Bronchial epithelial cell (primary cell): Measurements from ENCODE around the gene CACNA1H. TPM values are rescaled to one million over a fixed set of nuclear protein-coding genes. Genes with fewer than 3 reads are reported as not detected.
A peak's percentile ranks its signal among the peaks of the same experiment; 100 is the strongest.
"Not testable (repeated sequence)": the region's sequence is repeated elsewhere in the genome, so short reads cannot be mapped to it uniquely, and the experiment has no call there.

Experiments used
- DNase-seq: peaks from one replicate; pipeline ENCODE4 v3.0.0-alpha.2; 2010; ENCODE audit warnings: low read depth
- FAIRE-seq: peaks from 2 replicates; lab custom pipeline; 2011; peaks lifted over from hg19 to GRCh38; lab: Jason Lieb, UNC
- H3K27me3 ChIP-seq: 2 replicates; pipeline ENCODE4 v1.5.1; 2011; ENCODE audit warnings: low read length; ENCODE audit not compliant: control insufficient read depth, insufficient read depth
- H3K36me3 ChIP-seq: 2 replicates; pipeline ENCODE4 v1.5.1; 2011; ENCODE audit warnings: low read length; ENCODE audit not compliant: control insufficient read depth, insufficient read depth
- H3K4me3 ChIP-seq: 2 replicates; pipeline ENCODE4 v1.5.1; 2011; ENCODE audit warnings: mild to moderate bottlenecking, low read depth, low read length, control low read depth
- total RNA-seq: library from RNA; depleted of rRNA; stranded (reverse); fragments of >200 nt; gene quantifications from 2 replicates; pipeline ENCODE4 v1.2.1, GENCODE V29; 2014
- TF ChIP-seq, protein P1 (sequence below): IDR thresholded peaks from 2 replicates; pipeline ENCODE4 v1.5.1; 2011; ENCODE audit warnings: mild to moderate bottlenecking, moderate library complexity, low read length, control low read depth, inconsistent platforms; ENCODE audit not compliant: insufficient read depth, severe bottlenecking

The CACNA1H gene
- total RNA-seq, 1 donor from 2014 or later, result not detected

DNA sequence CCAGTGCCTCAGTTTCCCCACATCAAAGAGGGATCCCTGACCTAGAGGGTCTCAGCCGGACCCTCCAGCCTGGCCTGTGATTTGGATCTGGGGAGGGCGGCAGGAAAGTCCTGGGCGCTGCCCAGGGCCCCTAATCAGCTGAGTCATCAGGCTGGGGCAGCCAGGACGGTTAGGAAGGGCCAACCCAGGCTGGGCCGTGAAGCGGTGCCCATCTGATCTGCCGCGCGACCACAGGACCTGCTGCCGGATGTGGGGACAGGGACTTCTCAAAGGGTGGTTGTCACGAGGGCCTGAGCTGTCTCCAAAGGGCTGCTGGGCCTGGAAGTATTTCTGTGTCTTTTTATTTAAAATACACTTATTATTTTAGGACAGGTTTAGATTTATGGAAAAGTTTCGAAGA is 92.0 kb downstream of the CACNA1H start:
- DNase-seq (no peak), FAIRE-seq (no peak)
- no peaks in the 10 kb centered on the region for H3K27me3 ChIP-seq
- TF ChIP-seq, protein P1, sequence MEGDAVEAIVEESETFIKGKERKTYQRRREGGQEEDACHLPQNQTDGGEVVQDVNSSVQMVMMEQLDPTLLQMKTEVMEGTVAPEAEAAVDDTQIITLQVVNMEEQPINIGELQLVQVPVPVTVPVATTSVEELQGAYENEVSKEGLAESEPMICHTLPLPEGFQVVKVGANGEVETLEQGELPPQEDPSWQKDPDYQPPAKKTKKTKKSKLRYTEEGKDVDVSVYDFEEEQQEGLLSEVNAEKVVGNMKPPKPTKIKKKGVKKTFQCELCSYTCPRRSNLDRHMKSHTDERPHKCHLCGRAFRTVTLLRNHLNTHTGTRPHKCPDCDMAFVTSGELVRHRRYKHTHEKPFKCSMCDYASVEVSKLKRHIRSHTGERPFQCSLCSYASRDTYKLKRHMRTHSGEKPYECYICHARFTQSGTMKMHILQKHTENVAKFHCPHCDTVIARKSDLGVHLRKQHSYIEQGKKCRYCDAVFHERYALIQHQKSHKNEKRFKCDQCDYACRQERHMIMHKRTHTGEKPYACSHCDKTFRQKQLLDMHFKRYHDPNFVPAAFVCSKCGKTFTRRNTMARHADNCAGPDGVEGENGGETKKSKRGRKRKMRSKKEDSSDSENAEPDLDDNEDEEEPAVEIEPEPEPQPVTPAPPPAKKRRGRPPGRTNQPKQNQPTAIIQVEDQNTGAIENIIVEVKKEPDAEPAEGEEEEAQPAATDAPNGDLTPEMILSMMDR, result no peak
- H3K4me3 ChIP-seq, result no peak overlapping the region
- no peaks in the 10 kb centered on the region for H3K36me3 ChIP-seq

DNA sequence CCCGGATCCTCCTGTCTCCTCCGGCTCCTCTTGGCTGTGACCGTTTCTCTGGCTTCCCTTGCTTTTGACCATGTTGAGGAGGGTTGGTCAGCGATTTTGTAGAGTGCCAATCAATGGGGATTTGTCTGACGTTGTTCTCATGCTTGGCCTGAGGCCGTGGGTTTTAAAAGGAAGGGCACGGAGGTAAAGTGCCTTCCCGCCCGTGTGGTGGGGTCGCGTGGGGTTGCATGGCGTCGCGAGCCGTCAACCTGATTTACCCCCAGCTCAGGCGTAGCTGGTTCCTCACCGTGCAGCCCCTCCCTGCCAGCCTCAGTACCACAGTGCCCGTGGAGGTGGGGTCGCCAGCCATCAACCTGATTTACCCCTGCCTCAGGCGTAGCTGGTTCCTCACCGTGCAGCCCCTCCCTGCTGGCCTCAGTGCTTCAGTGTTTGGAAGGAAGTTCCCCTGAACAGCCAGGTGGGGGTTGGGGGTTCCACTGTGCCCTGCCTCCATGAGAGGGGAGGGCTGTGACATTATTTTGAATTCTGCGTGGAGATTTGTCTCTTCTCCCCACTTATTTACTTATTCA is 92.6 kb downstream of the CACNA1H start:
- Histone ChIP-seq H3K4me3 (no peak overlapping the region), H3K36me3 (no peaks in the 10 kb centered on the region), H3K27me3 (no peaks in the 10 kb centered on the region)
- FAIRE-seq (no peak), DNase-seq (no peak)
- TF ChIP-seq, protein P1, result no peak

DNA sequence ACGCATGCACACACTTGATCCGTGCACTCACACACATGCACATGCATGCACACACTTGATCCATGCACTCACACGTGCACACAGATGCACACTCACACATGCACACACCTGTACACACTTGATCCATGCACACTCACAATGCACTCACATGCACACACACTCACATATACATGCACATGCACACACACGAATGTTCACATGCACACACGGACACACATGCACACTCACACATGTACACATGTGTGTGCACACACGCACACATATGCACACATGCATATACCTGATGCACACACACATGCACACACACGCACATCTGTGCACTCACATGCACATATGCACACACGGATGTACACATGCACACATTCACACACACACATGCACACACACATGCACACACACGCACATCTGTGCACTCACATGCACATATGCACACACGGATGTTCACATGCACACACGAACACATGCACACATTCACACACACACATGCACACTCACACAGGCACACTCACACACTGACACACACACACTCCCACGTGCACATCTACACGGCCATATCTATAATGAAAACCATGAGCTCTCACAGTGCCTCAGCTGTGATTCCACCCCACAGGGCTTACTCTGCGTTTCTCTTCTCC is 95.1 kb downstream of the CACNA1H start:
- H3K27me3 ChIP-seq, DNase-seq, H3K36me3 ChIP-seq, H3K4me3 ChIP-seq: not testable (repeated sequence)
- peak; percentile 97 for FAIRE-seq

DNA sequence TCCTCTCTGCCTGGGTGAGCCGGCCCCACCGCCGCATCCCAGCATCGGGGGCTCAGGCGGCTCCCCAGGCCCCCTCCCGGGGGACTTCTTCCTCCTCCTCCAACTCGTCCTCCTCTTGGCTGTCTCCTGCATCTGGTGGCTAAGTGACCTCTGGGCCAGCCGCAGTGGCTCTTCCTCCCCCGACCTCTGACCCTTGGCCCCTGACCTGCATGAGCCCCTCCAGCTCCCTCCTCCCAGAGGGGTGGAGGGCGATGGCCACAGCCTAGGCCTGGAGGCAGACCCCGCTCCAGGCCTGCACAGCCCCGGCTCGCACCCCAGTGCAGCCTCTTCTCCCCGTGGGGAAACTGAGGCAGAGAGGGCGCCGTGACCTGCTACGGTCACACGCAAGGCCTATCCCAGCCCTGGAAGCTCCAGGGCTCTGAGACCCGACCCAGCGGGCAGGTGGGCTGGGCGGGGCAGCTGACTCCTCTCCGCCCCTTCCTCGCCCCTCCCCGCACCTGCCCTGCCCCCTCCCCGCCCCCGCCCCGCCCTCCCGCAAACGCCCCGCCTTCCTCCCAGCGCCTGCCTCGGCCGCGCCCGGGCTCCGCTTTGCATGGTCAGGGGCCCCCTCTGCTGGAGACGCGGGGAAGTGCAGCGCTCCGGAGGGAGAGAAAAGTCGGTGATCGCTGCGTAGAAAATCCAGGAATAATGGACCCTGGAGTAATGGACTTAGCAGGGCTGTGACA is 96.3 kb downstream of the CACNA1H start:
- H3K4me3 ChIP-seq, H3K36me3 ChIP-seq, H3K27me3 ChIP-seq, DNase-seq, FAIRE-seq: not testable (repeated sequence)

DNA sequence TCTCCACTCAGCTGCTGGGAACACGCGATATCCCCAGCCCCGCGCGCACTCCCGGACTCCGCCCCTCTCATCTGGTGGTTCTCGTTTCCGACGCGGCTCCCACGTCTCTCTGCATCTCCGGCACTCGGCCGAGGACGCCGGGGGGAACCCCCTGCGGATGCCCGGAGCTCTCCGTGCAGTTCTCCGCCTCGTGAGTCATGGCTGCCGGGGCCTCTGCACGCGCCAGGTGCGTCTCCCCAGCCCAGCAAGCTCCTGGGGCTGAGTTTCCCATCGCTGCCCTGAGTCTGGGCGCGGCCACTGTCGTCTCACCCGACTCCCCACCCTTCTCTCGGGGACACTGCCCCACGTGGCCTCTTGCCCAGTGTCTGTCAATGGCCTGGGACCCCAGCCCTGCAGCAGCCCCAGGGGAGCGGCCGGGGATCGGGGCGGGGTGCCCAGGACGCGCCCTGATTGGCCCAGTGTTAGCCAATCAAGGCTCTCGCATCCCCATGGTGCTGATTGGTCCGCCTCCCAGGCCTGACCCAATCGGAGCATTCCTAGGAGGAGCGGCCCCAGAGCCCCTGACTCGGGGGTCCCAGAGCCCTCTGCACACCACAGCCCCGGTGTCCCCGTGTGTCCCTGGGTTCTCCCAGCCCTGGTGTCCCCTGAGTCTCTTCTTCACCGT is 100.9 kb downstream of the CACNA1H start:
- not testable (repeated sequence) for H3K4me3 ChIP-seq, H3K27me3 ChIP-seq, H3K36me3 ChIP-seq, FAIRE-seq, DNase-seq

DNA sequence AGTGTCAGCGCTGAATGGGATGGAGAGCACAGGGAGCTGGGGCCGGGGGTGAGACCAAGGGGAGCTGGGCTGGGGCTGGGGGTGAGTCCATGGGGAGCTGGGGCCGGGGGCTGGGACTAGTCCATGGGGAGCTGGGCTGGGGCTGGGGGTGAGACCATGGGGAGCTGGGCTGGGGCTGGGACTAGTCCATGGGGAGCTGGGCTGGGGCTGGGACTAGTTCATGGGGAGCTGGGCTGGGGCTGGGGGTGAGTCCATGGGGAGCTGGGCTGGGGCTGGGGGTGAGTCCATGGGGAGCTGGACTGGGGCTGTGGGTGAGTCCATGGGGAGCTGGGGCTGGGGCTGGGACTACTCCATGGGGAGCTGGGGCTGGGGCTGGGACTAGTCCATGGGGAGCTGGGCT is 101.9 kb downstream of the CACNA1H start:
- not testable (repeated sequence) for FAIRE-seq, DNase-seq, H3K27me3 ChIP-seq, H3K36me3 ChIP-seq, H3K4me3 ChIP-seq

DNA sequence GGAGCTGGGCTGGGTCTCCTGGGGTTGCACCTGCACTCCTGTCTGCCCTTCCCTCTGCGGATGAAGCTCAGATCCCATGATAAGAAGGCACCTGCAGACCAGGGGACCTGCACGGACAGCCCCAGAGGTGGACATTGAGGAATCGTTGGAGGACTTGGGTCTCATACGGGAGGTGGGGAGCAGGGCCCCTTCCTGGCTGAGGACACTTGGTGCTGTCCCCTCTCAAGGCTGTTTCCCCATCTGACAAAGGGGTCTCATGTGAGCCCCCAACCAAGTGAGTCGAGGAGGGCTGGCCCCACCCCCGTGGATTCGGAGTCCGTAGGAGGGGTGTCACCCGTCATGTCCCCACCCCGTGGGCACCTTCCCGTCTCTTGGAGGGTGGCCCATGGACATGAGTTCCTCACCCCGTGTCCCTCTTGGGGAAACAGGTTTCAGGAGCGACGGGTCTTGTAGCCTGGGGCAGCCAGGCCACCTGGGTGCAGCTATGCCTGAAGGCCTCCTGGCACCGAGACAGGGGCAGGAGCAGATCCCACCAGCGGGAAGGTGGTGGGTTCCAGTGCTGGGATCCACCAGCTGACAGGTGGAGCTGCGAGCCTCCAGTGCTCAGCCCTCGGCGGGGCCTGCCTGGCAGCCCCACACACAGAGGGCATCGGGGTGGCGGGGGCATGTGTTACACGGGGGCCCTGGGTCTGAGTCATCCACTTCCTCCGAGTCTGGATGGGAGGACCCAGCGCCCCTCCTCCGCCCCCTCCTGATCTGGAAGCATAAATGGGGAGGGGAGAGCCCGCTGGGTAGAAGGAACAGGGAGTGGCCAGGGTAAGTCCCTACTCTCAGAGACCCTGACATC is 102.6 kb downstream of the CACNA1H start, which contains the start of gene TPSD1:
Gene TPSD1, plus strand, starts transcription at position 794 of the 847 bp plus-strand sequence. CDS start 212 bp downstream, outside the sequence.
- FAIRE-seq, DNase-seq, H3K36me3 ChIP-seq, H3K4me3 ChIP-seq, H3K27me3 ChIP-seq: not testable (repeated sequence)

DNA sequence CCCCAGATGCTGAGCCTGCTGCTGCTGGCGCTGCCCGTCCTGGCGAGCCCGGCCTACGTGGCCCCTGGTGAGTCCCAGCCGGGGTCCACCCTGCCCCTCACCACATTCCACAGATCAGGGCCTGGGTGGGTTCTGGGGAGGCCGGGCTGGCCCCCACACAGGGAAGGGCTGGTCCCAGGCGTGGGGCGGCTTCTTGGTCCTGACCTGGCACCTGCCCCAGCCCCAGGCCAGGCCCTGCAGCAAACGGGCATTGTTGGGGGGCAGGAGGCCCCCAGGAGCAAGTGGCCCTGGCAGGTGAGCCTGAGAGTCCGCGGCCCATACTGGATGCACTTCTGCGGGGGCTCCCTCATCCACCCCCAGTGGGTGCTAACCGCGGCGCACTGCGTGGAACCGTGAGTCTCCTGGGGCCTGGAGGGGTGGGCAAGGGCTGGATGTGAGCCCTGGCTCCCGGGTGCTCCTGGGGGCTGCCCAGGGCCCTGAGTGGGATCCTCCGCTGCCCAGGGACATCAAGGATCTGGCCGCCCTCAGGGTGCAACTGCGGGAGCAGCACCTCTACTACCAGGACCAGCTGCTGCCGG is 103.5 kb downstream of the CACNA1H start:
- DNase-seq, FAIRE-seq, H3K27me3 ChIP-seq, H3K36me3 ChIP-seq, H3K4me3 ChIP-seq: not testable (repeated sequence)
